Kidney (tissue), 14 donors: ENCODE measurements around the gene CCNI2. TPM values are rescaled to one million over a fixed set of nuclear protein-coding genes. Genes with fewer than 3 reads are reported as not detected.

Experiments used
- DNase-seq, 5 donors: peaks; one replicate each; pipeline ENCODE4 v3.0.0-alpha.2; 2013 to 2020
- FAIRE-seq: peaks from 2 replicates; lab custom pipeline; 2012; peaks lifted over from hg19 to GRCh38; lab: Jason Lieb, UNC
- H3K27ac ChIP-seq, 2 donors: one replicate each; pipeline ENCODE4 v1.7.0; 2013; ENCODE audit warnings: low read depth in 2 of 2, low read length in 2 of 2, inconsistent platforms in 1 of 2
- H3K27me3 ChIP-seq: one replicate; pipeline ENCODE4 v1.7.1; 2013; ENCODE audit warnings: low read length, inconsistent platforms; ENCODE audit not compliant: control insufficient read depth, insufficient read depth
- H3K36me3 ChIP-seq, 3 donors: one replicate each; pipeline versions ENCODE4 v1.7.0 to v1.7.1; 2013; ENCODE audit warnings: low read length in 3 of 3, control low read depth in 1 of 3, inconsistent platforms in 1 of 3; ENCODE audit not compliant: insufficient read depth in 3 of 3, control insufficient read depth in 2 of 3
- H3K4me1 ChIP-seq, 3 donors: one replicate each; pipeline versions ENCODE4 v1.7.0 to v1.7.1; 2013; ENCODE audit warnings: low read length in 3 of 3, inconsistent platforms in 1 of 3, low read depth in 1 of 3; ENCODE audit not compliant: control insufficient read depth in 2 of 3, insufficient read depth in 2 of 3
- H3K4me3 ChIP-seq, 3 donors: one replicate each; pipeline versions ENCODE4 v1.7.0 to v1.8.1; 2013; ENCODE audit warnings: low read length in 3 of 3, control low read depth in 1 of 3, inconsistent platforms in 1 of 3
- H3K9ac ChIP-seq, 3 donors: one replicate each; pipeline versions ENCODE4 v1.7.0 to v1.7.1; 2013; ENCODE audit warnings: low read length in 3 of 3, control low read depth in 1 of 3, inconsistent platforms in 1 of 3
- H3K9me3 ChIP-seq, 3 donors: one replicate each; pipeline versions ENCODE4 v1.7.0 to v1.7.1; 2013; ENCODE audit warnings: low read length in 3 of 3, control low read depth in 1 of 3, inconsistent platforms in 1 of 3; ENCODE audit not compliant: control insufficient read depth in 2 of 3, insufficient read depth in 1 of 3
- intact Hi-C: fragments of 100-400 bp; cut with DNase I; formaldehyde crosslinking; loops from one replicate; pipeline ENCODE4 v1.11.1; 2022
- polyA plus RNA-seq: library from polyadenylated mRNA; stranded (reverse); fragments of 350-450 nt; fragmentation: Illumina TruSeq; extraction: RNeasy Lipid Tissue Mini Kit (QIAGEN cat#74804); gene quantifications from one replicate; pipeline ENCODE4 v1.2.3, GENCODE V29; 2014; ENCODE audit warnings: low read depth, low replicate concordance; ENCODE audit not compliant: insufficient read depth
- total RNA-seq: library from RNA; stranded (reverse); fragmentation: NEBNext Ultra II Directional; extraction: Animal tissue kit (Norgen Biotek cat#: 25700); gene quantifications from one replicate; pipeline ENCODE4 v1.2.1, GENCODE V29; 2021
- TF ChIP-seq, protein P1 (sequence below): IDR thresholded peaks from 3 replicates; pipeline ENCODE4 v1.5.1; 2012; ENCODE audit warnings: mild to moderate bottlenecking, moderate library complexity, borderline replicate concordance; ENCODE audit not compliant: insufficient read depth; ENCODE audit errors: extremely low read depth
- donor health status: control.
- donor health status: control.
- donor health status: control.
- donor health status: control.
- donor health status: control.
- donor health status: DM: yes; HTN: yes; CAD: no.
- donor health status: Normal renal cell carcinoma (clear cell type).

The CCNI2 gene
- total and polyA plus RNA-seq, 2 donors from 2014 or later, result 3.4 to 3.8 TPM

DNA sequence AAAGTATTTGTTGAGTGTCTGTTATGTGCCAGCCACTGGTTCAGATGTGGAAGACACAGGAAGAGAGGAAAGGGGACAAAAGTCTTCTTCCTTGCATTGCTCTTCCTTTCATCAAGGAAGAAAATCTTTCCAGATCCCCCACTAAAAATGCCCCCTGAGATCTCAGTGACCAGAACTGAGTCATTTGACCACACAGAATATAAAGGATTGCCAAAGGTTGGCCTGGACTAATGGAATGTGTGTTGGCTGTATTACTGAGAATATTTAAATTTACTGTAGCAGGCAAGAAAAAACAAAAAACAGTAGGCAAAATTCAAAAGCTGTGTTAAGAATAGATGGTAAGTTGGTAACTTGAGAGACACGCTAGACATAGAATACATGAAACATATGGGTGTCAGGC is 39.9 kb downstream of the CCNI2 start:
- no peaks in the 10 kb centered on the region for H3K27me3 ChIP-seq
- no peak overlapping the region for H3K4me3 ChIP-seq
- no peaks in the 10 kb centered on the region for H3K9me3 ChIP-seq
- TF ChIP-seq, protein P1, sequence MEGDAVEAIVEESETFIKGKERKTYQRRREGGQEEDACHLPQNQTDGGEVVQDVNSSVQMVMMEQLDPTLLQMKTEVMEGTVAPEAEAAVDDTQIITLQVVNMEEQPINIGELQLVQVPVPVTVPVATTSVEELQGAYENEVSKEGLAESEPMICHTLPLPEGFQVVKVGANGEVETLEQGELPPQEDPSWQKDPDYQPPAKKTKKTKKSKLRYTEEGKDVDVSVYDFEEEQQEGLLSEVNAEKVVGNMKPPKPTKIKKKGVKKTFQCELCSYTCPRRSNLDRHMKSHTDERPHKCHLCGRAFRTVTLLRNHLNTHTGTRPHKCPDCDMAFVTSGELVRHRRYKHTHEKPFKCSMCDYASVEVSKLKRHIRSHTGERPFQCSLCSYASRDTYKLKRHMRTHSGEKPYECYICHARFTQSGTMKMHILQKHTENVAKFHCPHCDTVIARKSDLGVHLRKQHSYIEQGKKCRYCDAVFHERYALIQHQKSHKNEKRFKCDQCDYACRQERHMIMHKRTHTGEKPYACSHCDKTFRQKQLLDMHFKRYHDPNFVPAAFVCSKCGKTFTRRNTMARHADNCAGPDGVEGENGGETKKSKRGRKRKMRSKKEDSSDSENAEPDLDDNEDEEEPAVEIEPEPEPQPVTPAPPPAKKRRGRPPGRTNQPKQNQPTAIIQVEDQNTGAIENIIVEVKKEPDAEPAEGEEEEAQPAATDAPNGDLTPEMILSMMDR, result no peak
- no peak overlapping the region for H3K27ac ChIP-seq
- DNase-seq, result no peak
- intact Hi-C loops, result no loop called here
- H3K4me1 ChIP-seq, result no peaks in the 10 kb centered on the region
- no peak overlapping the region for H3K9ac ChIP-seq
- no peak for FAIRE-seq
- no peaks in the 10 kb centered on the region for H3K36me3 ChIP-seq

DNA sequence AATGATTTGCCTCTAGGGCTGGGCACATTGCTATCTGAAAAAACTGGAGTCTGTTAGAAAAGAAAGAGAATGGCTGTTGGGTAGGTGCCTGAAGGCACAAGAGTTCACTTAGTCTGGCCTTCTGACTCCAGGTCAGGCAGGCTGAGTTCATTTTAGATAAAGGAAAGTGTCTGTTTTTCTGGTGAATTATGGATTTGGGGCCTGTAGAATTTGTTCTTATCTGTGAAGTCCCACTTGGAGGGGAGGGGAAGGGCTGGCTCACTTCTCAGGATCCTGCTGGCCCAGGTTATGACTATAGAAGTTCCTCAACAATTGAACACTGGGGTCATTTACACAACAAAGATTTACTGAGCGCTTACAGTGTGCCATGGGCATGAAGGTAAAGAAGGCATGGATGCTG is 41.3 kb downstream of the CCNI2 start:
- H3K9me3 ChIP-seq, result no peaks in the 10 kb centered on the region
- H3K4me3 ChIP-seq, result no peak overlapping the region
- H3K27ac ChIP-seq, result no peak overlapping the region
- DNase-seq (no peak), FAIRE-seq (no peak)
- H3K9ac ChIP-seq, result no peak overlapping the region
- H3K4me1 ChIP-seq, result no peaks in the 10 kb centered on the region
- no peaks in the 10 kb centered on the region for H3K36me3 ChIP-seq
- intact Hi-C loops, result no loop called here
- no peaks in the 10 kb centered on the region for H3K27me3 ChIP-seq
- TF ChIP-seq, protein P1, result no peak

DNA sequence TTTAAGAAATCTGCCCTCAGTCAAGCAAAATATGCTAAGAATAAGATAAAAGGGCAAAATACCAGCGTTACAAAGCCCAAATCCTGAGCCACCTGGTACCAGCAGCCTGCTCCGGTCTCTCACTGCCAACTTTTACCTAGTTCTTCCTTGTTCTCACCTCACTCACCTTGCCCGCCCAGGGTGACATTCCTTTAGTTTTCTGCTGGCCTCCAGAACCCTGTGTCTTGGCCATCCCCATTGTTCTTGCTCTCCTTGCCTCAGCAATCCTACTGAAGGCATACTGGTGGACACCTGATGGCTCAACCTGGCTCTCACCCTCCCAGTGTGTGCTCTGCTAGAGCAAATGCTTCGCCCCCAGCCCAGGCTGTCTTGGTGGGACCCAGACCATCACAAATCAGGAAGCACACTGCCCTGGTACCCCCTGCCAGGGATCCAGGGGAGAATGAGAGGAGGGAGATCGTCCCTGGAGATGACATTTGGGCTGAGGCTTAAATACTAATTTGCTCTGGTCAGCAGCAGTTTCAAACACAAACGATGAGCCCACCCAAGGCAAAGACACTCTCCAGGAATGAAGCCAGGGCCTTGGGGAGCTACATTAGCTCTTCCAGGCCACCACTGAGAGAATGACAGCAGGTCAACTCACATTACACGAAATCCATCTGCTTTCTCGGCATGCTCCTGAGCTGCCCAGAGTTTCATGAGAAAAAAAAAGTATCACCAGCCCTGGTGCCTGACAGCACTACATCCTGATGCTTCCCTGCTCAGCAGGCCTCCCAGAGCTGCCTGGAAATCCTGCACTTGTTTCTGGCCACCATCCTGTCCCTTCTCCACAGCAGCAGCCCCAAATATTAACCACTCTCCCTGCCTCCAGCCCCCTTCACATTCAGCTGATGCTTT is 42.0 kb downstream of the CCNI2 start:
- DNase-seq (no peak), FAIRE-seq (no peak)
- no peak overlapping the region for H3K4me3 ChIP-seq
- H3K27me3 ChIP-seq, result no peaks in the 10 kb centered on the region
- H3K9me3 ChIP-seq, result no peaks in the 10 kb centered on the region
- TF ChIP-seq, protein P1, result no peak
- intact Hi-C loops, result no loop called here
- H3K4me1 ChIP-seq, result no peaks in the 10 kb centered on the region
- no peaks in the 10 kb centered on the region for H3K36me3 ChIP-seq
- H3K9ac ChIP-seq, result no peak overlapping the region
- H3K27ac ChIP-seq, result no peak overlapping the region
